GM19099 (cell line): ENCODE data around the gene CLIC1.

ENCODE experiments used
- POLR2A ChIP-seq: IDR thresholded peaks from 3 replicates; pipeline ENCODE4 v1.6.1; 2011; ENCODE audit warnings: low read depth; ENCODE audit not compliant: insufficient read length; ENCODE audit errors: extremely low read depth

CLIC1 gene

DNA sequence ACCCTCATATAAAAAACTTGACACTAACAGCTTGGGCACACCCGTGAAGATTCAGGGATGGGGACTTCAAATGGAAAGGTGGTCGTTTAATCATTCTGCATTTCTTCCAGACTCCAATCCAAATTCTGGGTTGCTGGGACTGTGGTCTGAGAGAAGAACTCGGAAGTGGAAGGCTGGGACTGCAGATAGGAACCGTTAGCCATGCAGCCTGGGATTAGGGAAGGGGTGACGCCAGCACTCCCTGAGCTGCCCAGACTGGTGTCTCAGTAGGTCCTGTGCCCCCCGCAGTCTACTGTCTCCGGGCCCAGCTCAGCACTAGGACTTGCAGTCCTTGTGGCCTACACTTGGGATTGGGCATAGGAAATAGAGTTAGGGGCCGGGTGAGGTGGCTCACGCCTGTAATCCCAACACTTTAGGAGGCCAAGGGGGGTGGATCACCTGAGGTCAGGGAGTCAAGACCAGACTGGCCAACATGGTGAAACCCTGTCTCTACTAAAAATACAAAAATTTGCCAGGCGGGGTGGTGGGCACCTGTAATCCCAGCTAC lies 511 bp upstream of the CLIC1 start:
- no peak for TF ChIP-seq POLR2A

DNA sequence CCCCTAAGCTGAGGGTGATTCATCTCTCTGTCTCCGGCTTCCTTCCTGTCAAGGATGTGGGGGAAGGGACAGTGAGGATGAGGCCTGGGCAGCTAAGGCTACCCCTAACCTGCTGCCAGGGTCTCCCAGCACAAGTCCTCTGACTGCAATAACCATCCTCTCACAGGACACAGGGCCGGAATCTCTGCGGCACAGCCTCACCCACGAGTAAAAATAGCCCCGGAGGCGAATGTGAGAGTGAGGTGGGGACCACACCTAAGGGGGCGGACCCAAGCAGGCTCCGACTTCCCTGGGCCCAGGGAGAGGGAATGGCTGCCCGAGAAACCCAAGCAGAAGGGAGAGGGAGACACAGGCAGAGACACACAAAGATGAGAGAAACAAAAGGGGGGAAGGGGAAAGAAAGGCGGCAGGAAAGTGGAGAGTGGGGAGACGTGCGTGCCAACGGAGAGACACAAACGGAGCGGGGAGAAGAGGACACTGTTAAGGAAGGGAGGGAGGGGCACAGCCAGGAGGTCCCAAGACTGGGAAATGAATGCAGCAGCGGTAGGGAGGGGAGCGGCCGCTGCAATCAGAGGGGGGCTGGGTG lies 1.4 kb downstream of the CLIC1 start:
- no peak for TF ChIP-seq POLR2A

DNA sequence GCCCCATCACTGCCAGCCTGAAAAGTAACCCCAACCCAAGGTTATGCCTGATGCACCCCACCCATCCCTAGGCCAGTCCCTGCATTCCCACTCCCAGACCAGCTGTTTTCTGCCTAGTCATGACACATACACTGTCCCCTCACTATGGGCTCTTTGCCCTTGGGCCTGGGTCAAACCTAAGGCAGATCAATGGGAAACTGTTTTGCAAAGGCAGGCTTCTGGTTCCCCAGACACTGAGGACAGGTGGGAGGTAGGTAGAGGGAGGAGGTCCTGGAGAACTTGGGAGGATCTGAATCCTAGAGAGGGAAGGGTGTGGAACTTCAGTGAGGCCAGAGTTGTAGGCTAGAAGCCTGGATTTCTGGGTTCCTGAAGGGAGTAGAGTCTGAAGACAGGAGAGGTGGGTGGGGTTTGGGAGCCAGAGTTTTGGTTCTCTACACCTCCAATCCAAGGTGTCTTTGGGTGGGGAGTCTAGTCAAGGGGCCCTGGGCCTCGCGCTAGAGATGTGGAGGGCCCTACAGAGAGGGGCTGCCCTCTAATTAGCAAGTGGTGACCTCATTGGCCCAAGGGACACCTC lies 2.0 kb downstream of the CLIC1 start:
- no peak for TF ChIP-seq POLR2A

DNA sequence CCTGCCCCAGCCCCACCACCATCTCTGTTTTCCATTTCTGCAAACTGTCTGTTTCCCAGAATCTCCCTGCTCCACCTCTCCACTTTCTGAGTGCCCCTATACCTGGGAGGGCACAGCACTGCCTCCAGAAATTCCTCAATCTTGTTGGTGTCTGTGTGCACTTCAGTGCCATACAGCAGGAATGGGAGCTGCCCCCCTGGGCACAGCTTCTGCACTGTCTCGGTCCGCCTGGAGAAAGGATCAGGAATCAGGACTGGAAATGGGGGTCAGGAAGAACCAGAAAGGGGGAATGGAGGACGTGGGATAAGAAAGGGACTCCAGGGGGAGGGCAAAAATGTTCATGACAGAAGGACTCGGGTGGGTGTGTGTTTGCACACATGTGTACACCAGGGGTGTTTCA lies 2.6 kb downstream of the CLIC1 start:
- no peak for TF ChIP-seq POLR2A

DNA sequence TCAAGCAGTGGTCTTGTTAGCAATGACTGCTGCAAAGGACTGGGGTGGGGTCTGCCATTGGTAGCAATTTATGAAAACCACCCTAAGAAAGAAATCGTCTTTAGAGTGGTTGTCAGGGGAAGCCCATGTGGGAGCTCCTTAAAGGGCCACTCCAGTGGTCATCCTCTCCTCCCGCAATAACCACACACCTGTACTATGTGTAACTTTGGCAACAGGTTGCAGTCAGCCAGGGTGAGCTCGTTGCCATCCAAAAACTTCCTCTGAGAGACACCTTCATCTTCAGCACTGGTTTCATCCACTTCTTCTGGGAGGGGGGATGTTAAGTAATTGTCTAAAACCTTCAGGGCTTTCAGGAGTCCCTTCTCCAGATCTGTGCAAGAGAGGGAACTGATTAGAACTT lies 4.3 kb downstream of the CLIC1 start:
- TF ChIP-seq POLR2A, result no peak

DNA sequence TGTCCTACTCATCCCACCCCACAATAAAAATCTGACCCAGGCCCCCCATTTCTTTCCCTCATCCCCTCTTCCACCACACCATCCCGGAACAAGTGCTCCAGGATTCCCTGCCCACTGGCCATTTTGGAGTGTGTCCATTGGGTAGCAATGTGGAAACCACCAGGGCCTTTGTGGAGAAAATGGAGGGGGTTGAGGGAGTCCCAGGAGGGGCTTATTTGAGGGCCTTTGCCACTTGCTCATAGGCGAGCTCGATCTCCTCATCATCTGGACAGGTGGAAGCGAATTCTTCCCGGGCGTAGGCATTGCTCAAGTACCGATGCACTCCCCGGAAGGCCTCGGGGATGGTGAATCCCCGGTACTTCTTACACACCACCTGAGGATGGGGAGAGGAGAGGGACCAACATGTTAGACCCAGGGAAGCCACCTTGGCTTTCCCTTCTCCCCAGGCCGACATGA lies 5.7 kb downstream of the CLIC1 start:
- no peak for TF ChIP-seq POLR2A

DNA sequence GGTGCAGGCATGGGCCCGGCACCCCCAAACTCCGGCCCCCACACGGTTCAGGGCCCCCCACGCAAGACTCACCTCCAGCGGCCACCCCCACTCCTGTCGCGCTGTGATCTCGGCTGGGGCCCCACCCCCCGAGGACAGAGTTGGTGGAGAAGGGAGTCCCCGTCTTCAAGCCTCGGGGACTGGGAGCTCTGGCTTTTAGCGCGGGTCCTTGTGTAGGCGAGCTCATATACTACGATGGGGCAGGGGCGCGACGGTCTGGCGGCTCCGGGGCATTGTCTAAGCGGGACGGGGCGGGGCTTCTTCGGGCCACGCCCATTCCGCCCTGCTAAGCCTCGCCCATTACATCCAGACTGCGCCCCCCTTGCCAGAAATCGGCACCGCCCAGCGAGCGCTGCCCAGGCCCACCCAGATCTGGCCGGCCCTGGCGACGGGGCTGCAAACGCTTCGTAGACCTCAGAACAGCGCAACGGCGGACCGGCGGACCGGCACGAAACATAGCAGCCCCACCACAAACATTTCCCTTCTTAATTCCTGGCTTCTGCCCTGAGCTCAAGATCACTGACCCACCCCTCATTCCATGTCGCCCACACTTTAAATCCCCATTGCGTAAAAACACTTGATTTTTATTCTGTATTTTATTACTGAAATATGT lies 6.2 kb downstream of the CLIC1 start:
- TF ChIP-seq POLR2A, result peak; percentile 36

DNA sequence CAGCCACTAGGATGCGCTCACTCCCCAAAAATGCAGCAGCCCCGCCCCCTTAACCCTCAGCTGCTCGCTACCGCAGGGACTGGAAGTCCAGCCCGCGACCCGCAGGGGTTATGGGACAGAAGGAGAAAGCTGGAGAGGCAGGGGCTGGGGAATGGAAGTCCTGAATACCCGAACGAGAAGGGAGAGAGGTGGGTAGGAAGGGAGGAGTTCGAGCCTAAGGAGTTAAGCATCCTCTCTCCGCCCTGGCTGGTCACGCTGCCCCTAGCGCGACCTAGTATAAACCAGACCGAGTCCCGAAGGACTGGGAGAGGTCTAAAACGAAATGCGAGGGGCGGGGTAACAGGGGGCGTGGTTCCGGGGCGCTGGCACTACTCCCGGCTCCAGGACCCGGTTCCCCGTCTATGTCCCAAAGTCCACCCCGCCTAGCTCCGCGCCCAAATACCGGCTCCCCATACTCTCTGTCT lies 6.8 kb downstream of the CLIC1 start:
- peak; percentile 49 for TF ChIP-seq POLR2A

DNA sequence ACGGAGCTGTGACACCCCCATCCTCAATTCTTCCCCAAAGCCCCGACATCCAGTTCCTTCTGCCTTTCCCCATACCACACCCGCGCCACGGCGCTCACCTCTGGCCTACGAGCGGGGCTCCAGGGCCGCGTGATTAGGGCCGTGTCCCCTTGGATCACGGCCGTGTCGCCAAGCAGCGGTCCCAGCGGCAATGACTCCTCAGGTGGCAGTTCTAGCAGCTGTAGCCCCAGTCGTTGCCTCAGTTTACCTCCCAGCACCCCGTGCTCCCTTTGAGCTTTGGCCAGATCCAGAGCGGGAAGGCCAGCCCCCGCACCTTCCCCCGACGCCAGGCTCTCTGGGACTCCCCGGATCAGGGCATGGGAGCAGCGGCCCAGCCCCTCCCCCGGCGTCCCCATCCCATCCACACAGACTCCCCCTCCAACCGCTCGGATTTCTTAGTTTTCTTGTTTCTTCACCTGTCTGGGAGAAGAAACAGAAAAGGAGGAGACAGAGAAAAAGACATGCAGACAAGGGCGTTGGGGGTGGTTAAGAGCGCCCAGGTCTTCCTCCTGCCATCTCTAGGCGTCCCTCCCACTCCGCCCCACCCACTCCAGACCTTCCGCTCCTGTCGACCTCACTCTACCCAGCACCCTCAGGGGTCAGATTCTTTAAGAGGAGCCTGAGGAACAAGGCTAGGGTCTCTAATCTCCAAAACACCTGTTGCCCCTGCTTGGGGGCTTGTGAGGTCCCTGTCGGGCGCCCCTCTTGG lies 7.4 kb downstream of the CLIC1 start, which contains the start of gene DDAH2:
Gene DDAH2, minus strand, starts transcription at position 533 of the 748 bp plus-strand sequence. Its CDS starts 138 bp downstream, at position 395.
- no peak for TF ChIP-seq POLR2A

DNA sequence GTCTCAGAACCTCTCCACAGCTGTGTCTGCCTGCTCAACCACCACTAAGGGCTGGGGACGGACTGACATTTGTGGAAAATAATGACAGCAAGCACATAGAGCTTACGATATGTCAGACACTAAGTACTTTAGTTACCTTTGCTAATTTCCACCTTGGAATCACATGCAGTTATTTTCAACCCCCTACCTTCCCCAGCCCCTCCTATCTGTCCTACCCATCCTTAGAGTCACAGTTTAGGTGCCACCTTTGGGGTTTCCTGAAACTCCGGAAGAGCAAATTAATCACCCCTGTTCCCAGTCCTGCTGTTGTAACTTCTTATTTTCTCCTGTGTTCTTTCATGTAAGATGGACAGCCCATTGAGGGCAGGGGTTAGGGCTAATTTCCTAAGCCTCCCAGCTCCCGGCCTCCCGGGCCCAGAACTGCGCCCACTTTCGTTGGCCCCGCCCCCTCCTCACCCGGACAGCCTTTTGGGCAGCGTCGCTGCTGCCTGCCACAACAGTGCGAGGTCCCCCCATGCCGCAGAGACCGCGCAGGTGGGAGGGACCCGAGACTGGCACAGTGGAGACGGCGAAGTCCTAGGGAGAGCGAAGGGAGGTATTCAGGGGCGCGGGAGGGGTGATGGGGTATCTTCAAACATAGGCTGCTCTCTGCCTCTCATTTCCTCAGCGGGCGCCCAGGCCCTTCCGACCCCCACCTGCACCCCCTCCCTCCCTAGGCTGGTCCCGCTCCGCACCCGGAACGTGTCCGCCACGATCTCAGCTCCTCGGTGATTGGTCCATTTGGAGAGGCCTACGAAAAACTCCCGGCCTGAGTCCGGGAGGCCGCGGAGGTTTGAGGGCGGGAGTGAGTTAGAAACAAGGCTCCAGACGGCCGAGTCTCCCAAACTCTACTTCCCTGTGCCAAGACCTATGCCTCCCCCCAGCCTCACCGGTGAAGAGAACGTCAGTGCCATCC lies 8.3 kb downstream of the CLIC1 start:
- no peak for TF ChIP-seq POLR2A

DNA sequence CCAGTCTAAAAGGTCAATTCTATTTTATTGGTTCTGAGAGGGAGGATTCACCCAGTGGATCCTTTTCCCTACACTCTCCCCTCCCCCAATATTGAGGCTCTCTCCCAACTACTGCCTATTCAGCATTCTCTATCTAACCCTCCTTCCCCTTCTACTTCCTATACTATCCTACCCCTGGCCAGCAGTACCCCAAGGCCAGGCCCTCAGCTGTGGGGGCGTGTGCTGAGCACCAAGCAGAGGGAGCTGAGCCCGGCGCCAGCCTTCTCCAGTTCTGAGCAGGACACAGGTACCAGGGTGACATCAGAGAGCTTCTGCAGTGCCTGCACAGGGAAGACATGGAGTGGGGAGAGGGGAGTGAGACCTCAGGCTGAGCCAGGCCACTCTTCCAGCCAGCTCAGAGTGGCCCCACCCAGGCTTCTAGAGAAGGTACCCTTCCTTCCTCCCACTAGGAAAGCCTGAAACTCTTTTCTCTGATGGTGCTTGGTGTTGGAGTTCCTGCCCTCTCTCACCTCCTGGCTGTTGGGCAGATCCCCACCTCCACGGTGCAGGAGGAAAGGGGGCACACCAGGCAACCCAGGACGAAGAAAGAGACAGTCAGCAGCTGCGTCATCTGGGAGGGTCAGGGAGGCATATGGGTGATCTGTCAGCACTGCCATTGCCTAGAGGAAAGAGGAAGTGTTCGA lies 9.2 kb downstream of the CLIC1 start:
- peak; percentile 34 for TF ChIP-seq POLR2A

DNA sequence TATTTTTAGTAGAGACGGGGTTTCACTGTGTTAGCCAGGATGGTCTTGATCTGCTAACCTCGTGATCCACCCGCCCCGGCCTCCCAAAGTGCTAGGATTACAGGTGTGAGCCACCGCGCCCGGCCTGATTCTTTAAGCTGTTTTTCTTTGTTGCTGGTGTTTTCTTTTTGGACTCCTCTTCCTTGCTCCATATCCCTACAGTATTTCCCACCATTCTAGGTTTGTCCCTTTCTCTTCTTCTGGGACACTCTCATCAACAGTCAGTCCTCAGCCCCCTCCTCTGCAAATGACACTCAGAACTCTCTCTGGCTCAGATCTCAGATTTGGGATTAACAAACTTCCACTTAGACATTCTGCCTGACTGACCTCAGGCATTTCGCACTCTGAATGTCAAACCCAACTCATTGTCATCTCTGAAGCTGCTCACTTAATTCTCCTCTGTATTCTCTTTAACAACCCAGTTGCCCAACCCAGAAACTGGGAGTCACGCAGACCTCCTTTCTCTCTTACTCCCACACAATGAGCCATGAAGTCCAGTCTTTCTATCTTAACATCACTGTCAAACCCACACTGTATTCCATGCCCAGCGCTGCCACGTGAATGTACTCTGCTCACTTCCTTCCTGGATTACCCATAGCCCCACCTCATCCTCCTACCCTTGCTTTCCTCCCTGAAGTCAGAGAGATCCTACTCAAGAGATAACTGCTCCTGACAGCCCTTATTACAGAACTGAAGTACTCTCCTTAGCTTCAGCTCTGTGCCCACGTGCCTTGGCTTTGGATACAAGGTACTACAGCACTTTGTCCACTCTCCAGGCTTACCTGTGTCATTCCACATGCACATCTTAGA lies 10.6 kb downstream of the CLIC1 start:
- no peak for TF ChIP-seq POLR2A
